Measurements from ENCODE around the gene ZKSCAN7.

- TF ChIP-seq, protein P1, sequence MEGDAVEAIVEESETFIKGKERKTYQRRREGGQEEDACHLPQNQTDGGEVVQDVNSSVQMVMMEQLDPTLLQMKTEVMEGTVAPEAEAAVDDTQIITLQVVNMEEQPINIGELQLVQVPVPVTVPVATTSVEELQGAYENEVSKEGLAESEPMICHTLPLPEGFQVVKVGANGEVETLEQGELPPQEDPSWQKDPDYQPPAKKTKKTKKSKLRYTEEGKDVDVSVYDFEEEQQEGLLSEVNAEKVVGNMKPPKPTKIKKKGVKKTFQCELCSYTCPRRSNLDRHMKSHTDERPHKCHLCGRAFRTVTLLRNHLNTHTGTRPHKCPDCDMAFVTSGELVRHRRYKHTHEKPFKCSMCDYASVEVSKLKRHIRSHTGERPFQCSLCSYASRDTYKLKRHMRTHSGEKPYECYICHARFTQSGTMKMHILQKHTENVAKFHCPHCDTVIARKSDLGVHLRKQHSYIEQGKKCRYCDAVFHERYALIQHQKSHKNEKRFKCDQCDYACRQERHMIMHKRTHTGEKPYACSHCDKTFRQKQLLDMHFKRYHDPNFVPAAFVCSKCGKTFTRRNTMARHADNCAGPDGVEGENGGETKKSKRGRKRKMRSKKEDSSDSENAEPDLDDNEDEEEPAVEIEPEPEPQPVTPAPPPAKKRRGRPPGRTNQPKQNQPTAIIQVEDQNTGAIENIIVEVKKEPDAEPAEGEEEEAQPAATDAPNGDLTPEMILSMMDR (conservative IDR thresholded peaks at IDR 0.05; ENCODE audit: low read depth, low read length) = no peak
- TF ChIP-seq EZH2 (IDR thresholded peaks at IDR 0.05; ENCODE audit: low read length, unreplicated experiment) = no peak
- TF ChIP-seq EZH2phosphoT487 (IDR thresholded peaks at IDR 0.05; ENCODE audit: borderline replicate concordance, low read length) = no peak
These were observed 32.5 kb upstream of the ZKSCAN7 start for GRCh38 chr3:44522494-44522933.

All from PC-3 (cell line).